HepG2 (cell line): ENCODE results near the gene ALPI. TPM values are rescaled to one million over a fixed set of nuclear protein-coding genes. Genes with fewer than 3 reads are reported as not detected.
A peak's percentile ranks its signal among the peaks of the same experiment; 100 is the strongest.

ENCODE experiments used
- HCFC1 ChIP-seq: fragments of 150-350 bp; IDR thresholded peaks from 2 replicates; pipeline ENCODE4 v1.6.1; 2014; ENCODE audit warnings: low read depth, low read length
- KAT2B ChIP-seq: fragments of 150-350 bp; IDR thresholded peaks from 2 replicates; pipeline ENCODE4 v1.6.1; 2014; ENCODE audit warnings: low read depth, low read length, borderline replicate concordance
- PHF20 ChIP-seq: sonication (generic); formaldehyde crosslinking; IDR thresholded peaks from 2 replicates; pipeline ENCODE4 v1.5.0; 2020; ENCODE audit warnings: mild to moderate bottlenecking, missing genetic modification reagents
- ZNF441 ChIP-seq: sonication (generic); formaldehyde crosslinking; IDR thresholded peaks from 2 replicates; pipeline ENCODE4 v1.7.0; 2021; ENCODE audit warnings: missing genetic modification reagents, borderline replicate concordance
- ZNF776 ChIP-seq: sonication (generic); formaldehyde crosslinking; IDR thresholded peaks from 2 replicates; pipeline ENCODE4 v1.4.0; 2020; ENCODE audit warnings: mild to moderate bottlenecking, missing genetic modification reagents
- ZNF800 ChIP-seq: sonication (generic); formaldehyde crosslinking; IDR thresholded peaks from 2 replicates; pipeline ENCODE4 v1.4.0; 2020; ENCODE audit warnings: missing genetic modification reagents
- ZNF839 ChIP-seq: sonication (generic); formaldehyde crosslinking; IDR thresholded peaks from 2 replicates; pipeline ENCODE4 v1.4.0; 2020; ENCODE audit warnings: missing genetic modification reagents, mild to moderate bottlenecking, borderline replicate concordance
- polyA plus RNA-seq, 8 experiments: library from polyadenylated mRNA; depleted of rRNA in 3 of 8; stranded (reverse) in 7 of 8; unstranded in 1 of 8; fragments of >200 nt; fragmentation: Illumina TruSeq in 4 of 8; extraction: Trizol in 4 of 8; gene quantifications; 2 replicates each; pipeline versions ENCODE4 v1.2.1 to v1.2.3, GENCODE V29; 2011 to 2016; ENCODE audit warnings: low read depth in 4 of 8, missing spikeins in 1 of 8, mixed read lengths in 1 of 8; ENCODE audit not compliant: insufficient read depth in 1 of 8
- total RNA-seq, 5 experiments: library from RNA; depleted of rRNA; stranded (reverse); fragments of >200 nt; fragmentation: Illumina TruSeq; extraction: Trizol; gene quantifications; 2 replicates each; pipeline ENCODE4 v1.2.3, GENCODE V29; 2016; ENCODE audit warnings: low read depth in 1 of 5
- TF ChIP-seq, protein P1 (sequence below): sonication (generic); formaldehyde crosslinking; IDR thresholded peaks from 2 replicates; pipeline ENCODE4 v1.5.0; 2020; ENCODE audit warnings: mild to moderate bottlenecking, missing genetic modification reagents
- TF ChIP-seq, protein P2 (sequence below): sonication (generic); formaldehyde crosslinking; IDR thresholded peaks from 2 replicates; pipeline ENCODE4 v1.5.1; 2020; ENCODE audit warnings: missing genetic modification reagents, mild to moderate bottlenecking, borderline replicate concordance
- TF ChIP-seq, protein P3 (sequence below): sonication (generic); formaldehyde crosslinking; IDR thresholded peaks from 2 replicates; pipeline ENCODE4 v1.5.1; 2020; ENCODE audit warnings: missing genetic modification reagents, mild to moderate bottlenecking, borderline replicate concordance

Gene ALPI
- total and polyA plus RNA-seq, 2 of the 13 experiments (the other 11 are each of a cell fraction or from before 2014, with no cell fraction given): not detected

DNA sequence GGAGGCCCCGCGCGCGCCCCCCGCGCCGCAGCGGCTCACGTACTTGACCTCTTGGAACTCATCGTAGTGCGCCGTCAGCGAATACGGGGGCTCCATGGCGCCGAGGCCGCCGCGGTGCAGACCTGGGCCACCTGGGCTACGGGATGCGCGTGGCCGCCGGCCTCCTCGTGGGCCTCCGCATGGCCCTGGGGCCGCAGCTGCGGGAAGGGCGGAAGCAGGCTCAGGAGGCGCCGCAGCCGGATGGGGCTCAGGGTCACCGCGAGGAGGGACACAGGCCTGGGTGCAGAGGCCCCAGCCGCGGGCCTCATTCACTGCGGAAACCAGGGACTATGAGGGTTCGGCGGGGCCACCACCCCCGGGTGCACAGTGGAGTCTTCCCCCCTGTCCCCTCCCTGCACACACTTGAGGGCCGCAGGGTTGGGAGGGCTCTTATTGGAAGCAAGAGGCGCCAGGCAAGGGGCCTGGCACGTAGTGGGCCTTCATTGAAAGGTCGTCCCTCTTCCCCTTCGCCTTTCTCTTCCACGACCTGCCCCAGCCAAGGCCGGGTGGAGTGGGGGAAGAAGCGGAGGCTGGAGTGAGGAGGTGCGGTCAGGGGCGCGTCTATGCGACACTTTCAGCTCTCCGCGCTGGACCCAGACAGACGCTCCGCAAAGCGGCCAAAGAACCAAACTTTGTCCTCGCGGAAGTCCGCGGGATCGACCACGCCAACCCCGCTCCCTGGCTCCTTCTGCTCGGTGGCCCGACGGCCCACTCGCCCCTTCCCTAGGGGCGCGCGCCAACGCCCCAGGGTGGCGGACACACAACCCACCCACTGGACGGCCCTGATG lies 30.8 kb downstream of the ALPI start (continued):
- TF ChIP-seq, protein P1, sequence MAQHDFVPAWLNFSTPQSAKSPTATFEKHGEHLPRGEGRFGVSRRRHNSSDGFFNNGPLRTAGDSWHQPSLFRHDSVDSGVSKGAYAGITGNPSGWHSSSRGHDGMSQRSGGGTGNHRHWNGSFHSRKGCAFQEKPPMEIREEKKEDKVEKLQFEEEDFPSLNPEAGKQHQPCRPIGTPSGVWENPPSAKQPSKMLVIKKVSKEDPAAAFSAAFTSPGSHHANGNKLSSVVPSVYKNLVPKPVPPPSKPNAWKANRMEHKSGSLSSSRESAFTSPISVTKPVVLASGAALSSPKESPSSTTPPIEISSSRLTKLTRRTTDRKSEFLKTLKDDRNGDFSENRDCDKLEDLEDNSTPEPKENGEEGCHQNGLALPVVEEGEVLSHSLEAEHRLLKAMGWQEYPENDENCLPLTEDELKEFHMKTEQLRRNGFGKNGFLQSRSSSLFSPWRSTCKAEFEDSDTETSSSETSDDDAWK (CRISPR knock-in tag): no peak
- no peak for TF ChIP-seq ZNF441 (CRISPR knock-in tag)
- TF ChIP-seq, protein P2, sequence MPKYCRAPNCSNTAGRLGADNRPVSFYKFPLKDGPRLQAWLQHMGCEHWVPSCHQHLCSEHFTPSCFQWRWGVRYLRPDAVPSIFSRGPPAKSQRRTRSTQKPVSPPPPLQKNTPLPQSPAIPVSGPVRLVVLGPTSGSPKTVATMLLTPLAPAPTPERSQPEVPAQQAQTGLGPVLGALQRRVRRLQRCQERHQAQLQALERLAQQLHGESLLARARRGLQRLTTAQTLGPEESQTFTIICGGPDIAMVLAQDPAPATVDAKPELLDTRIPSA (CRISPR knock-in tag): no peak
- no peak for TF ChIP-seq HCFC1
- 0 out of 2 replicates have a peak, but pooled peaks have one; percentile 51 for TF ChIP-seq ZNF800 (CRISPR knock-in tag)
- TF ChIP-seq PHF20: no peak
- TF ChIP-seq, protein P3, sequence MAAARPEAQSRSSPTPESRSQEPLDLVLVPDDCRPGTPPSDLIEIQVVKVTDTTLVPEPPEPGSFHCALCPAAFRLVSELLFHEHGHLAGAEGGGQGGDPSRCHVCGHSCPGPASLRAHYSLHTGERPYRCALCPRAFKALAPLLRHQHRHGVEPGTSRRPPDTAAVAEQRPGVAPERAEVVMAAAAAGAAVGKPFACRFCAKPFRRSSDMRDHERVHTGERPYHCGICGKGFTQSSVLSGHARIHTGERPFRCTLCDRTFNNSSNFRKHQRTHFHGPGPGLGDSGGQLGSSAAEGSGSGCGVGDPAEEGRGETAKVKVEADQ (CRISPR knock-in tag): no peak
- TF ChIP-seq KAT2B: no peak
- no peak for TF ChIP-seq ZNF839 (CRISPR knock-in tag)
- no peak for TF ChIP-seq ZNF776
- TF ChIP-seq, all 625 proteins: peak for 4
